Nephron (organoid): ENCODE results near the gene COX6A1.

Experiments used
- H3K27ac Mint-ChIP-seq, 3 experiments: 2 replicates each; pipeline ENCODE4 v1.8.0; 2020; ENCODE audit warnings: mixed read lengths in 3 of 3, mild to moderate bottlenecking in 2 of 3, moderate library complexity in 1 of 3
- H3K27me3 Mint-ChIP-seq: 2 replicates; pipeline ENCODE4 v1.8.0; 2021; ENCODE audit warnings: low read depth, mild to moderate bottlenecking, moderate library complexity, mixed read lengths
- H3K36me3 Mint-ChIP-seq: 2 replicates; pipeline ENCODE4 v1.8.0; 2020; ENCODE audit warnings: low read depth, mixed read lengths
- H3K4me1 Mint-ChIP-seq: 2 replicates; pipeline ENCODE4 v1.8.0; 2020; ENCODE audit warnings: mixed read lengths
- H3K4me3 Mint-ChIP-seq, 3 experiments: 2 replicates each; pipeline ENCODE4 v1.8.0; 2020; ENCODE audit warnings: mild to moderate bottlenecking in 3 of 3, mixed read lengths in 3 of 3, moderate library complexity in 2 of 3
- H3K9me3 Mint-ChIP-seq: 2 replicates; pipeline ENCODE4 v1.8.0; 2020; ENCODE audit warnings: mixed read lengths
- TF ChIP-seq, protein P1 (sequence below), 3 experiments: fragments of 200-600 bp; sonication (generic); IDR thresholded peaks; one replicate each; pipeline ENCODE4 v1.5.0; 2021; ENCODE audit warnings: antibody characterized with exemption in 3 of 3; ENCODE audit not compliant: unreplicated experiment in 3 of 3

COX6A1 gene

DNA sequence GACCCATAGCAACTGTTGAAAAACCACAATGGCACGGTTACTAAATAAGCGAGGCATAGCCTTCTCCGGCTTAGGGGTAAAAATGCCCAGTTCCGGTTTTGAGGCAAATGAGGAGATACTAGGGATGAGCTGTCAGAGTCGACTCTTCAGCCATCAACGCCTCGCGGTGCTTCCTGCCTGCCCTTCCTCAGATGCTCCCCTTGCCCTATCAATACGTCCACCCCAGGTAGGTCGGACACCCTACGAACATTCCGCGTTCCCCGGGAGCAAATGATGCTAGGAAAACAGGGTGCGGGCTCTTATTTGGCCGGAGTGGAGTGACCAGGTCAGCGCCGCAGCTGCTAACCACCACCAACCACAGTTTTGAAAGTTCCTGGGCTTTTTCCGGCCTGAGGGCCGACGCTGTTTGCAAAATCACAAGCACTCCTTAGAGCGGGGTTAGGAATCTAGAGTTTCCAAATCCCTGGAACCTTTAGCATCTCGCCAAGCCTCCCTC lies 30.5 kb downstream of the COX6A1 start:
- Mint-ChIP-seq H3K27me3 (no peaks in the 10 kb centered on the region), H3K9me3 (no peaks in the 10 kb centered on the region), H3K27ac (peak overlapping the region; percentile 86 to 88 (median 87)), H3K4me3 (peak overlapping the region; percentile 91 to 96 (median 93)), H3K4me1 (peaks cover 50% of the 10 kb centered on the region), H3K36me3 (peaks cover 42% of the 10 kb centered on the region)
- TF ChIP-seq, protein P1, sequence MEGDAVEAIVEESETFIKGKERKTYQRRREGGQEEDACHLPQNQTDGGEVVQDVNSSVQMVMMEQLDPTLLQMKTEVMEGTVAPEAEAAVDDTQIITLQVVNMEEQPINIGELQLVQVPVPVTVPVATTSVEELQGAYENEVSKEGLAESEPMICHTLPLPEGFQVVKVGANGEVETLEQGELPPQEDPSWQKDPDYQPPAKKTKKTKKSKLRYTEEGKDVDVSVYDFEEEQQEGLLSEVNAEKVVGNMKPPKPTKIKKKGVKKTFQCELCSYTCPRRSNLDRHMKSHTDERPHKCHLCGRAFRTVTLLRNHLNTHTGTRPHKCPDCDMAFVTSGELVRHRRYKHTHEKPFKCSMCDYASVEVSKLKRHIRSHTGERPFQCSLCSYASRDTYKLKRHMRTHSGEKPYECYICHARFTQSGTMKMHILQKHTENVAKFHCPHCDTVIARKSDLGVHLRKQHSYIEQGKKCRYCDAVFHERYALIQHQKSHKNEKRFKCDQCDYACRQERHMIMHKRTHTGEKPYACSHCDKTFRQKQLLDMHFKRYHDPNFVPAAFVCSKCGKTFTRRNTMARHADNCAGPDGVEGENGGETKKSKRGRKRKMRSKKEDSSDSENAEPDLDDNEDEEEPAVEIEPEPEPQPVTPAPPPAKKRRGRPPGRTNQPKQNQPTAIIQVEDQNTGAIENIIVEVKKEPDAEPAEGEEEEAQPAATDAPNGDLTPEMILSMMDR (IDR thresholded peaks at IDR 0.05; ENCODE audit: unreplicated experiment in 3 of 3), result no peak

DNA sequence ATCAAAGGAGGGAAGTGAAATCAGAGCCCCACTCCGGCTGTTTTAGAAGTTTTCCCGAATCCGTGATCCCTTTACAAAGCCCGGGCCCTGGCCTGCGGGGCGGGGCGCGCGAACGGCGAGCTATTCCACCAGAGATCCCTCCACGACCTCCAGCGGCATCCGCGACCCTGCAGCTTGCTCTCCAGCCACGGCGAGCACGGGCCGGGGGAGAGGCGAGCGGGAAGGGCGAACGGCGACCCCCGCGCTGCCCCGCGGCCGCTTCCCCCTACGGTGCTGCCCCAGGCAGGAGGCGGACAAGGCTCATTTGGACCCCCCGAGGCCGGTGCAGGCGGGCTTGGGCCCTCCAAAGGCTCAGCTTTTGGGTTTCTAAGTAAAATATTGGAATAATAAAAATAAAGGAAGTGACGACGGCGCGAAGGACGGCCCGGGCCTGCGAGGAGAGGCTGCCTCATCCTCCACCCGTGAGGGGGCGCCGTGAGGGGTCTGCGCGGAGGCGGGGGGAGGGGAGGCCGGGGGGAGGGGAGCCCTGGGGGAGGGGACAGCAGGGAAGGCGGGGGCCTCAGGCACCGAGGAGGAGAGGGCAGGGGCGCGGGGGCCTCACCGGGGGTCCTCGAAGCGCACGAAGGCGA lies 31.0 kb downstream of the COX6A1 start:
- peaks cover 53% of the 10 kb centered on the region for H3K4me1 Mint-ChIP-seq
- no peaks in the 10 kb centered on the region for H3K27me3 Mint-ChIP-seq
- TF ChIP-seq, protein P1 (IDR thresholded peaks at IDR 0.05; ENCODE audit: unreplicated experiment in 3 of 3), result no peak
- no peaks in the 10 kb centered on the region for H3K9me3 Mint-ChIP-seq
- peaks cover 36% of the 10 kb centered on the region for H3K36me3 Mint-ChIP-seq
- peak overlapping the region; percentile 91 to 96 (median 93) for H3K4me3 Mint-ChIP-seq
- H3K27ac Mint-ChIP-seq, result peak overlapping the region; percentile 86 to 88 (median 87)

DNA sequence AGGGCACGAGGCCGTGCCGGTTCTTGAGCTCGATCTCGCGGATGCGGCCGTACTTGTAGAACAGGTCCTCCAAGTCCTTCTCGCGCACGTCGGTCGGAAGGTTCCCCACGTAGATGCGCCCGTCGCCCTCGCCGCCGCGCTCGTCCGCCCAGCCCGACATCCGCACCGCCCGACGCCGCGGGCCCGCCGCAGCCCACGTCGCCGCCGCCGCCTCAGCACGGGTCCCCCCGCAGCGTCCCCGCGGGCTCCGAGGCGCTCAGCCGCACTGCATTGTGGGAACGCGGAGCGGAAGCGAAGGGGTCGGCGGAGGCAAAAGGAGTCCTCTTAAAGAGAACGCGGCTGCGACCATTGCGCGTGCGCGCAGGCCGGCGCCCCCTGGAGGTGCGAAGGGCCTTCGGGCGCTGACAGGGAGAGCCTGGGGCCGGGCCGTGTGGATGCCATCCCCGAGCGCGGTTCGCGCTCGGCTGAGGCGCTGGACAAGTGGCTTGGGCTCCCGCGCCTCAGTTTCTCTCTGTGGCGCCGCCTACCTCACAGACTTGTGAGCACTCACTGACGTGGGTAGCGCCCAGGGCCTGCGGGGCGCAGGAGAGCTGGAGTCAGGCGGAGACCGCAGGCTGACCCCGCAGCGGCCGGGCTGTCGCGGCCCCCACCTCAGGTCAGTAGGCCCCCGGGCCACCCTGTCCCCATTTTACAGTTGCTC lies 31.7 kb downstream of the COX6A1 start, which contains the start of gene SRSF9:
SRSF9 (minus strand) TSS at position 299 of the 700 bp plus-strand sequence; CDS start at position 160, 139 bp downstream.
- Mint-ChIP-seq H3K27me3 (no peaks in the 10 kb centered on the region), H3K4me3 (peak within 1 kb of the TSS; percentile 91 to 96 (median 93)), H3K27ac (peak within 1 kb of the TSS; percentile 86 to 91 (median 88)), H3K9me3 (no peaks in the 10 kb centered on the region), H3K36me3 (peaks cover 30% of the 10 kb centered on the region), H3K4me1 (peaks cover 57% of the 10 kb centered on the region)
- TF ChIP-seq, protein P1 (IDR thresholded peaks at IDR 0.05; ENCODE audit: unreplicated experiment in 3 of 3), result peak; percentile 89 to 93 (median 93)

DNA sequence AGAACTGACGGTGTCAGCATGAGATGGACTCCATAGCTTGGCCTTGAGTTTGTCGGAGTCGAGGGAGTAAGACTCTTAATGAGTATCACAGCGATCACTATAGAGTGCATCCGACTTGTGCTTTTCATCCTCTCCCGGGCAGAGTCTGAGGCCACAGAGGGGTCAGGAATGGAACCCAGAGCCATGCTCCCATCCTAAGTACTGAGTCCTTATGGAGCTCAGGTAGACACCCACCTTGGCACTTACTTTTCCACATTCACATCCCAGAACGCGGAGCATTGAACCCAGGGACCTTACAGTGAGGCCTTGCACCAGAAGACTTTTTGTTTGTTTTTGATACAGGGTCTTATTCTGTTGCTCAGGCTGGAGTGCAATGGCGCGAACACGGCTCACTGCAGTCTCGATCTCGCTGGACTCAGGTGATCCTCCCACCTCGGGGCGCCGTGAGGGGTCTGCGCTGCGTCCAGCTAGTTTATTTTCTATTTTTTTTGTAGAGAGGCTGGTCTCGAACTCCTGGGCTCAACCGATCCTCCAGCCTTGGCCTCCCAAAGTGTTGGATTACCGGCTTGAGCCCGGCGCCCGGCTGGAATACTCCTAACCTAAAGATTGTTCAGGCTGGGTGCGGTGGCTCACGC lies 32.4 kb downstream of the COX6A1 start:
- Mint-ChIP-seq H3K4me3 (peak overlapping the region; percentile 91 to 96 (median 93)), H3K36me3 (peaks cover 23% of the 10 kb centered on the region), H3K4me1 (peaks cover 61% of the 10 kb centered on the region), H3K9me3 (no peaks in the 10 kb centered on the region), H3K27ac (peak overlapping the region; percentile 71 to 91 (median 86)), H3K27me3 (no peaks in the 10 kb centered on the region)
- TF ChIP-seq, protein P1 (IDR thresholded peaks at IDR 0.05; ENCODE audit: unreplicated experiment in 3 of 3), result no peak

DNA sequence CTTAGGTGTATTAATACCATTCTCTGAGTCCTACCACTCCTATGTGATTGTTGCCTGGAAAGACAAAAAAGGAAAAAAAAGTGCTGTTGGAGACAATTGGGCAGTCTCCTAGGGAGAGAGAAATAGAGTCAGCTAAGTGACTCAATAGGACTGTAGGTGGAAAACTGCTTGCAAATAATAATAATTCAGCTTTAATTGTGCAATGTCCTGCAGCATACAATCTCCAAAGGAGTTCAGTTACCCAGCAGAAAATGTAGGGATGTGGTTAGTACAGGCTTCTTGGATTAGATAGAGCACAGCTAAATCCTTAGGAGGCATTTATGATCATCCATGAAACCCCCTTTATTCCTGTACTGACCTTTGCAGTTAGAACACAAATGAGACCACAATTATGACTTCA lies 34.6 kb downstream of the COX6A1 start:
- Mint-ChIP-seq H3K9me3 (no peaks in the 10 kb centered on the region), H3K4me1 (peaks cover 54% of the 10 kb centered on the region), H3K27me3 (no peaks in the 10 kb centered on the region), H3K36me3 (peaks cover 5% of the 10 kb centered on the region), H3K27ac (peak overlapping the region in 2 of 3 experiments; percentile 30 to 60), H3K4me3 (peak overlapping the region in 2 of 3 experiments; percentile 21 to 27)
- TF ChIP-seq, protein P1 (IDR thresholded peaks at IDR 0.05; ENCODE audit: unreplicated experiment in 3 of 3), result no peak
